ENCODE data around the gene ZCWPW1. TPM values are rescaled to one million over a fixed set of nuclear protein-coding genes. Genes with fewer than 3 reads are reported as not detected.

ZCWPW1 gene
- total RNA-seq, 1 donor from 2014 or later, result 3.1 TPM

GRCh38 chr7:100432621-100433275 lies 4.2 kb upstream of the ZCWPW1 start:
- H3K27ac ChIP-seq (ENCODE audit: low read depth, low read length), result no peak overlapping the region
- no peaks in the 10 kb centered on the region for H3K27me3 ChIP-seq (ENCODE audit: control insufficient read depth in 3 of 3, insufficient read depth in 3 of 3, low read length in 3 of 3)
- peaks cover 20 to 28% (median 21%) of the 10 kb centered on the region in 3 donors for H3K36me3 ChIP-seq (ENCODE audit: control insufficient read depth in 3 of 3, insufficient read depth in 3 of 3, low read length in 3 of 3)
- H3K9ac ChIP-seq (ENCODE audit: low read depth in 1 of 3, low read length in 3 of 3), result peak overlapping the region in 2 of 3 donors; percentile 40 to 53
- H3K9me3 ChIP-seq (ENCODE audit: control insufficient read depth in 3 of 3, low read length in 3 of 3), result no peaks in the 10 kb centered on the region
- no peak overlapping the region for H3K4me3 ChIP-seq (ENCODE audit: low read length in 3 of 3)
- peaks cover 47 to 57% (median 48%) of the 10 kb centered on the region in 3 donors for H3K4me1 ChIP-seq (ENCODE audit: control insufficient read depth in 3 of 3, insufficient read depth in 3 of 3, low read length in 3 of 3)

GRCh38 chr7:100432053-100432452 lies 3.5 kb upstream of the ZCWPW1 start:
- no peak overlapping the region for H3K4me3 ChIP-seq (ENCODE audit: low read length in 3 of 3)
- H3K9me3 ChIP-seq (ENCODE audit: control insufficient read depth in 3 of 3, low read length in 3 of 3), result no peaks in the 10 kb centered on the region
- H3K36me3 ChIP-seq (ENCODE audit: control insufficient read depth in 3 of 3, insufficient read depth in 3 of 3, low read length in 3 of 3), result peaks cover 20 to 28% (median 21%) of the 10 kb centered on the region in 3 donors
- peaks cover 48 to 57% (median 49%) of the 10 kb centered on the region in 3 donors for H3K4me1 ChIP-seq (ENCODE audit: control insufficient read depth in 3 of 3, insufficient read depth in 3 of 3, low read length in 3 of 3)
- H3K27me3 ChIP-seq (ENCODE audit: control insufficient read depth in 3 of 3, insufficient read depth in 3 of 3, low read length in 3 of 3), result no peaks in the 10 kb centered on the region
- no peak overlapping the region for H3K27ac ChIP-seq (ENCODE audit: low read depth, low read length)
- peak overlapping the region in 1 of 3 donors; percentile 32 for H3K9ac ChIP-seq (ENCODE audit: low read depth in 1 of 3, low read length in 3 of 3)

GRCh38 chr7:100431286-100431735 lies 2.8 kb upstream of the ZCWPW1 start:
- H3K36me3 ChIP-seq (ENCODE audit: control insufficient read depth in 3 of 3, insufficient read depth in 3 of 3, low read length in 3 of 3), result peaks cover 20 to 28% (median 21%) of the 10 kb centered on the region in 3 donors
- H3K27ac ChIP-seq (ENCODE audit: low read depth, low read length), result no peak overlapping the region
- peak overlapping the region in 1 of 3 donors; percentile 63 for H3K4me3 ChIP-seq (ENCODE audit: low read length in 3 of 3)
- peak overlapping the region in 2 of 3 donors; percentile 32 to 97 for H3K9ac ChIP-seq (ENCODE audit: low read depth in 1 of 3, low read length in 3 of 3)
- H3K27me3 ChIP-seq (ENCODE audit: control insufficient read depth in 3 of 3, insufficient read depth in 3 of 3, low read length in 3 of 3), result no peaks in the 10 kb centered on the region
- H3K4me1 ChIP-seq (ENCODE audit: control insufficient read depth in 3 of 3, insufficient read depth in 3 of 3, low read length in 3 of 3), result peaks cover 48 to 55% (median 49%) of the 10 kb centered on the region in 3 donors
- no peaks in the 10 kb centered on the region for H3K9me3 ChIP-seq (ENCODE audit: control insufficient read depth in 3 of 3, low read length in 3 of 3)

GRCh38 chr7:100430493-100431285 lies 2.2 kb upstream of the ZCWPW1 start:
- H3K27me3 ChIP-seq (ENCODE audit: control insufficient read depth in 3 of 3, insufficient read depth in 3 of 3, low read length in 3 of 3), result no peaks in the 10 kb centered on the region
- no peaks in the 10 kb centered on the region for H3K9me3 ChIP-seq (ENCODE audit: control insufficient read depth in 3 of 3, low read length in 3 of 3)
- peaks cover 20 to 28% (median 21%) of the 10 kb centered on the region in 3 donors for H3K36me3 ChIP-seq (ENCODE audit: control insufficient read depth in 3 of 3, insufficient read depth in 3 of 3, low read length in 3 of 3)
- peak overlapping the region; percentile 95 to 99 (median 97) for H3K9ac ChIP-seq (ENCODE audit: low read depth in 1 of 3, low read length in 3 of 3)
- peak overlapping the region; percentile 100 for H3K27ac ChIP-seq (ENCODE audit: low read depth, low read length)
- peak overlapping the region; percentile 63 to 91 (median 85) for H3K4me3 ChIP-seq (ENCODE audit: low read length in 3 of 3)
- H3K4me1 ChIP-seq (ENCODE audit: control insufficient read depth in 3 of 3, insufficient read depth in 3 of 3, low read length in 3 of 3), result peaks cover 47 to 54% (median 49%) of the 10 kb centered on the region in 3 donors

- Histone ChIP-seq H3K27ac (ENCODE audit: low read depth, low read length) (peak within 1 kb of the TSS; percentile 100), H3K36me3 (ENCODE audit: control insufficient read depth in 3 of 3, insufficient read depth in 3 of 3, low read length in 3 of 3) (peaks cover 20 to 28% (median 21%) of the 10 kb centered on the region in 3 donors), H3K9ac (ENCODE audit: low read depth in 1 of 3, low read length in 3 of 3) (peak within 1 kb of the TSS; percentile 98 to 99 (median 98)), H3K4me1 (ENCODE audit: control insufficient read depth in 3 of 3, insufficient read depth in 3 of 3, low read length in 3 of 3) (peaks cover 39 to 46% (median 41%) of the 10 kb centered on the region in 3 donors), H3K9me3 (ENCODE audit: control insufficient read depth in 3 of 3, low read length in 3 of 3) (no peaks in the 10 kb centered on the region), H3K27me3 (ENCODE audit: control insufficient read depth in 3 of 3, insufficient read depth in 3 of 3, low read length in 3 of 3) (no peaks in the 10 kb centered on the region), H3K4me3 (ENCODE audit: low read length in 3 of 3) (peak within 1 kb of the TSS; percentile 89 to 93 (median 92))
Observed at GRCh38 chr7:100429637-100430492, 1.4 kb upstream of the ZCWPW1 start, which contains the start of gene MEPCE. MEPCE (plus strand) TSS chr7:100429831; CDS start chr7:100430019, 188 bp downstream.

- Histone ChIP-seq H3K27ac (ENCODE audit: low read depth, low read length) (peak overlapping the region; percentile 100), H3K4me1 (ENCODE audit: control insufficient read depth in 3 of 3, insufficient read depth in 3 of 3, low read length in 3 of 3) (peaks cover 34 to 40% (median 36%) of the 10 kb centered on the region in 3 donors), H3K27me3 (ENCODE audit: control insufficient read depth in 3 of 3, insufficient read depth in 3 of 3, low read length in 3 of 3) (no peaks in the 10 kb centered on the region), H3K4me3 (ENCODE audit: low read length in 3 of 3) (peak overlapping the region; percentile 89 to 93 (median 92)), H3K36me3 (ENCODE audit: control insufficient read depth in 3 of 3, insufficient read depth in 3 of 3, low read length in 3 of 3) (peaks cover 18 to 22% (median 19%) of the 10 kb centered on the region in 3 donors), H3K9me3 (ENCODE audit: control insufficient read depth in 3 of 3, low read length in 3 of 3) (no peaks in the 10 kb centered on the region), H3K9ac (ENCODE audit: low read depth in 1 of 3, low read length in 3 of 3) (peak overlapping the region; percentile 98 to 99 (median 98))
Observed at GRCh38 chr7:100428967-100429636, 599 bp upstream of the ZCWPW1 start.

GRCh38 chr7:100427762-100428198 lies 723 bp downstream of the ZCWPW1 start:
- Histone ChIP-seq H3K36me3 (ENCODE audit: control insufficient read depth in 3 of 3, insufficient read depth in 3 of 3, low read length in 3 of 3) (peaks cover 6 to 8% (median 7%) of the 10 kb centered on the region in 3 donors), H3K27me3 (ENCODE audit: control insufficient read depth in 3 of 3, insufficient read depth in 3 of 3, low read length in 3 of 3) (no peaks in the 10 kb centered on the region), H3K27ac (ENCODE audit: low read depth, low read length) (peak overlapping the region; percentile 100), H3K9ac (ENCODE audit: low read depth in 1 of 3, low read length in 3 of 3) (peak overlapping the region in 1 of 3 donors; percentile 98), H3K9me3 (ENCODE audit: control insufficient read depth in 3 of 3, low read length in 3 of 3) (no peaks in the 10 kb centered on the region), H3K4me3 (ENCODE audit: low read length in 3 of 3) (peak overlapping the region; percentile 89 to 93 (median 92)), H3K4me1 (ENCODE audit: control insufficient read depth in 3 of 3, insufficient read depth in 3 of 3, low read length in 3 of 3) (peaks cover 28 to 31% (median 28%) of the 10 kb centered on the region in 3 donors)

- no peak overlapping the region for H3K9ac ChIP-seq (ENCODE audit: low read depth in 1 of 3, low read length in 3 of 3)
- peaks cover 0 to 6% (median 0%) of the 10 kb centered on the region in 3 donors for H3K36me3 ChIP-seq (ENCODE audit: control insufficient read depth in 3 of 3, insufficient read depth in 3 of 3, low read length in 3 of 3)
- H3K27me3 ChIP-seq (ENCODE audit: control insufficient read depth in 3 of 3, insufficient read depth in 3 of 3, low read length in 3 of 3), result no peaks in the 10 kb centered on the region
- H3K4me3 ChIP-seq (ENCODE audit: low read length in 3 of 3), result no peak overlapping the region
- H3K27ac ChIP-seq (ENCODE audit: low read depth, low read length), result no peak overlapping the region
- peaks cover 16 to 18% (median 16%) of the 10 kb centered on the region in 3 donors for H3K4me1 ChIP-seq (ENCODE audit: control insufficient read depth in 3 of 3, insufficient read depth in 3 of 3, low read length in 3 of 3)
- no peaks in the 10 kb centered on the region for H3K9me3 ChIP-seq (ENCODE audit: control insufficient read depth in 3 of 3, low read length in 3 of 3)
Observed at GRCh38 chr7:100426516-100426915, 2.0 kb downstream of the ZCWPW1 start.

- H3K36me3 ChIP-seq (ENCODE audit: control insufficient read depth in 3 of 3, insufficient read depth in 3 of 3, low read length in 3 of 3), result no peaks in the 10 kb centered on the region
- no peak overlapping the region for H3K4me3 ChIP-seq (ENCODE audit: low read length in 3 of 3)
- no peak overlapping the region for H3K27ac ChIP-seq (ENCODE audit: low read depth, low read length)
- no peak overlapping the region for H3K9ac ChIP-seq (ENCODE audit: low read depth in 1 of 3, low read length in 3 of 3)
- no peaks in the 10 kb centered on the region for H3K9me3 ChIP-seq (ENCODE audit: control insufficient read depth in 3 of 3, low read length in 3 of 3)
- peaks cover 4 to 6% (median 5%) of the 10 kb centered on the region in 3 donors for H3K4me1 ChIP-seq (ENCODE audit: control insufficient read depth in 3 of 3, insufficient read depth in 3 of 3, low read length in 3 of 3)
- no peaks in the 10 kb centered on the region for H3K27me3 ChIP-seq (ENCODE audit: control insufficient read depth in 3 of 3, insufficient read depth in 3 of 3, low read length in 3 of 3)
Observed at GRCh38 chr7:100425347-100425746, 3.2 kb downstream of the ZCWPW1 start.

Measured in skeletal muscle tissue (tissue), 4 donors.